Upper lobe of left lung (tissue), 6 donors: ENCODE data around the gene HIVEP3. TPM values are rescaled to one million over a fixed set of nuclear protein-coding genes. Genes with fewer than 3 reads are reported as not detected.

ENCODE experiments used
- ATAC-seq, 2 donors: fragments of 200-7000 bp; cut with Tn5 transposase; one replicate each; pipeline ENCODE4 v1.9.1; 2022; ENCODE audit warnings: mild to moderate bottlenecking in 2 of 2, moderate library complexity in 2 of 2; ENCODE audit not compliant: low FRiP score in 2 of 2
- DNase-seq, 2 donors: peaks; one replicate each; pipeline ENCODE4 v3.0.0-alpha.2; 2019 to 2020
- H3K27ac ChIP-seq, 4 donors: fragments of 200-600 bp; sonication (generic); one replicate each; pipeline ENCODE4 v1.5.1; 2016 to 2019
- H3K27me3 ChIP-seq, 4 donors: fragments of 200-600 bp; sonication (generic); one replicate each; pipeline ENCODE4 v1.5.1; 2017 to 2019
- H3K36me3 ChIP-seq, 4 donors: fragments of 200-600 bp; sonication (generic); one replicate each; pipeline ENCODE4 v1.5.1; 2016 to 2019
- H3K4me1 ChIP-seq, 4 donors: fragments of 200-600 bp; sonication (generic); one replicate each; pipeline ENCODE4 v1.5.1; 2018 to 2019
- H3K4me3 ChIP-seq, 4 donors: fragments of 200-600 bp; sonication (generic); one replicate each; pipeline ENCODE4 v1.5.1; 2017 to 2019; ENCODE audit warnings: mild to moderate bottlenecking in 2 of 4, moderate library complexity in 1 of 4
- H3K9me3 ChIP-seq, 4 donors: fragments of 200-600 bp; sonication (generic); one replicate each; pipeline ENCODE4 v1.5.1; 2018 to 2019
- CTCF ChIP-seq, 6 experiments: fragments of 450-650 bp in 4 of 6; fragments of 200-600 bp in 2 of 6; sonication (generic) in 2 of 6; IDR thresholded peaks; one replicate each; pipeline ENCODE4 v1.5.1; 2016 to 2019; ENCODE audit warnings: antibody characterized with exemption in 6 of 6
- EP300 ChIP-seq, 4 donors: sonication (generic); formaldehyde crosslinking; IDR thresholded peaks; one replicate each; pipeline ENCODE4 v1.5.1; 2017; ENCODE audit warnings: antibody characterized with exemption in 4 of 4, control low read depth in 2 of 4
- POLR2A ChIP-seq, 4 donors: fragments of 450-650 bp; IDR thresholded peaks; one replicate each; pipeline ENCODE4 v1.5.1; 2016 to 2017; ENCODE audit warnings: antibody characterized with exemption in 4 of 4, mild to moderate bottlenecking in 2 of 4
- POLR2AphosphoS5 ChIP-seq, 2 donors: sonication (generic); formaldehyde crosslinking; IDR thresholded peaks; one replicate each; pipeline ENCODE4 v1.5.1; 2017; ENCODE audit warnings: antibody characterized with exemption in 2 of 2
- WGBS, 2 donors: methylation state at CpG; one replicate each; pipeline ENCODE4 v1.1.5; 2017 to 2018; 5-methylcytosine and 5-hydroxymethylcytosine counted together
- total RNA-seq, 6 donors: library from RNA; depleted of rRNA in 4 of 6; stranded (reverse); fragments of >200 nt in 4 of 6; gene quantifications; one replicate each; pipeline versions ENCODE4 v1.1.0 to v1.2.1, GENCODE V29; 2016 to 2021
- donor health status: DM: no; HTN: no; CAD: no; lungs with moderate emphysema.
- donor health status: DM: no; HTN: yes; CAD: no; lungs with severe emphysema.

The HIVEP3 gene
- total RNA-seq, 6 donors from 2014 or later: 9.7 to 23.0 (median 11.6) TPM

GRCh38 chr1:41641941-41642527 is 276.7 kb downstream of the HIVEP3 start:
- ATAC-seq (no peak), DNase-seq (no peak)
- H3K36me3 ChIP-seq: no peaks in the 10 kb centered on the region
- 93% methylated on average over 6 to 7 of the region's 7 CpGs for WGBS, 2 donors
- H3K9me3 ChIP-seq: no peaks in the 10 kb centered on the region
- H3K27ac ChIP-seq: no peak overlapping the region
- H3K27me3 ChIP-seq: no peaks in the 10 kb centered on the region
- TF ChIP-seq POLR2A (IDR thresholded peaks at IDR 0.05) (no peak), CTCF (IDR thresholded peaks at IDR 0.05) (no peak), EP300 (IDR thresholded peaks at IDR 0.05) (no peak), POLR2AphosphoS5 (IDR thresholded peaks at IDR 0.05) (no peak)
- H3K4me3 ChIP-seq: no peak overlapping the region
- H3K4me1 ChIP-seq: peaks cover 0 to 4% (median 0%) of the 10 kb centered on the region in 4 donors

- H3K36me3 ChIP-seq: no peaks in the 10 kb centered on the region
- H3K4me3 ChIP-seq: no peak overlapping the region
- DNase-seq (no peak), ATAC-seq (no peak)
- no peaks in the 10 kb centered on the region for H3K27me3 ChIP-seq
- no peaks in the 10 kb centered on the region for H3K9me3 ChIP-seq
- 87 to 93% methylated on average over 3 of the region's 3 CpGs for WGBS, 2 donors
- no peak for TF ChIP-seq POLR2A (IDR thresholded peaks at IDR 0.05)
- TF ChIP-seq CTCF (IDR thresholded peaks at IDR 0.05): no peak
- TF ChIP-seq POLR2AphosphoS5 (IDR thresholded peaks at IDR 0.05): no peak
- no peak for TF ChIP-seq EP300 (IDR thresholded peaks at IDR 0.05)
- H3K4me1 ChIP-seq: peaks cover 0 to 4% (median 0%) of the 10 kb centered on the region in 4 donors
- H3K27ac ChIP-seq: no peak overlapping the region
Observed at GRCh38 chr1:41641475-41641814, 277.3 kb downstream of the HIVEP3 start.

- H3K27me3 ChIP-seq: no peaks in the 10 kb centered on the region
- ATAC-seq (no peak), DNase-seq (no peak)
- H3K4me1 ChIP-seq: peaks cover 0 to 4% (median 0%) of the 10 kb centered on the region in 4 donors
- 96 to 98% methylated on average over 8 of the region's 8 CpGs for WGBS, 2 donors
- no peak for TF ChIP-seq EP300 (IDR thresholded peaks at IDR 0.05)
- no peak for TF ChIP-seq CTCF (IDR thresholded peaks at IDR 0.05)
- no peak for TF ChIP-seq POLR2A (IDR thresholded peaks at IDR 0.05)
- no peak for TF ChIP-seq POLR2AphosphoS5 (IDR thresholded peaks at IDR 0.05)
- no peaks in the 10 kb centered on the region for H3K9me3 ChIP-seq
- H3K36me3 ChIP-seq: no peaks in the 10 kb centered on the region
- H3K27ac ChIP-seq: no peak overlapping the region
- no peak overlapping the region for H3K4me3 ChIP-seq
Observed at GRCh38 chr1:41640756-41641474, 277.8 kb downstream of the HIVEP3 start.

- no peak for ATAC-seq
Observed at GRCh38 chr1:41640141-41640751, 278.5 kb downstream of the HIVEP3 start.

More at GRCh38 chr1:41640141-41640751, 278.5 kb downstream of the HIVEP3 start:
- H3K27me3 ChIP-seq: no peaks in the 10 kb centered on the region
- no peaks in the 10 kb centered on the region for H3K9me3 ChIP-seq
- H3K4me3 ChIP-seq: no peak overlapping the region
- H3K4me1 ChIP-seq: peaks cover 0 to 4% (median 0%) of the 10 kb centered on the region in 4 donors
- H3K27ac ChIP-seq: no peak overlapping the region
- TF ChIP-seq CTCF (IDR thresholded peaks at IDR 0.05) (no peak), POLR2A (IDR thresholded peaks at IDR 0.05) (no peak), EP300 (IDR thresholded peaks at IDR 0.05) (no peak), POLR2AphosphoS5 (IDR thresholded peaks at IDR 0.05) (no peak)
- WGBS, 2 donors: 81 to 84% methylated on average over 12 of the region's 12 CpGs
- DNase-seq: no peak
- H3K36me3 ChIP-seq: no peaks in the 10 kb centered on the region
